ENCODE measurements around the gene ZNF511.

DNA sequence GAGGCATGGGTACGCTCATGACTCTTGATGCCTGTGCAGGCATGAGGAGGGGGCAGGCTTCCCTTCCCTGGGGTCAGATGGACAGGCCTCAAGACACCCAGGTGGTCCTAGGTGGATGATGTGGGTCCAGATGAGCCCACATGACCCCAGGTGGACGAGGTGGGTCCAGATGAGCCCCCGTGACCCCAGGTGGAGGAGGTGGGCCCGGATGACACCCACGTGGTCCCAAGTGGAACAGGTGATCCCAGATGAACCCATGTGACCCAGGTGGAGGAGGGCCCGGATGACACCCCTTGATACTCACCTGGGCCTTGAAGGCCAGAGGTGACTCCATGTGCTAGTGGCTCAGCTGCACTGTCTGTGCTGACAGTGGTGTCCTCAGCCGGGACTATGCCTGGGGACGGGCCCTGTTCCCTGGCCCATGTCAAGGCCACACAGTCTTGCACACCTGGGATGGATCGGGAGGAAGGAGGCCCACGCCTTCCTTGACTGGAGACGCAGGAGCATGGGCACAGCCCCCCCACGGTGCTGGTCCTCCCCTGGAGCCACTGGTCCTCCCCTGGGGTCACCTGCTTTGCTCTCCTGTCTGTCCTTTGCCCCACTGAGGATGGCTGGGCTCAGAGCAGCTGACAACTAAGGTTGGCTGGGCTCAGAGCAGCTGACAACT is 41.7 kb downstream of the ZNF511 start:
- TF ChIP-seq, protein P1, sequence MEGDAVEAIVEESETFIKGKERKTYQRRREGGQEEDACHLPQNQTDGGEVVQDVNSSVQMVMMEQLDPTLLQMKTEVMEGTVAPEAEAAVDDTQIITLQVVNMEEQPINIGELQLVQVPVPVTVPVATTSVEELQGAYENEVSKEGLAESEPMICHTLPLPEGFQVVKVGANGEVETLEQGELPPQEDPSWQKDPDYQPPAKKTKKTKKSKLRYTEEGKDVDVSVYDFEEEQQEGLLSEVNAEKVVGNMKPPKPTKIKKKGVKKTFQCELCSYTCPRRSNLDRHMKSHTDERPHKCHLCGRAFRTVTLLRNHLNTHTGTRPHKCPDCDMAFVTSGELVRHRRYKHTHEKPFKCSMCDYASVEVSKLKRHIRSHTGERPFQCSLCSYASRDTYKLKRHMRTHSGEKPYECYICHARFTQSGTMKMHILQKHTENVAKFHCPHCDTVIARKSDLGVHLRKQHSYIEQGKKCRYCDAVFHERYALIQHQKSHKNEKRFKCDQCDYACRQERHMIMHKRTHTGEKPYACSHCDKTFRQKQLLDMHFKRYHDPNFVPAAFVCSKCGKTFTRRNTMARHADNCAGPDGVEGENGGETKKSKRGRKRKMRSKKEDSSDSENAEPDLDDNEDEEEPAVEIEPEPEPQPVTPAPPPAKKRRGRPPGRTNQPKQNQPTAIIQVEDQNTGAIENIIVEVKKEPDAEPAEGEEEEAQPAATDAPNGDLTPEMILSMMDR (IDR thresholded peaks at IDR 0.05), result no peak
- TF ChIP-seq POLR2A (IDR thresholded peaks at IDR 0.05), result no peak

Measured in tibial nerve (tissue), 3 donors.